NK-92 (cell line): Measurements from ENCODE around the gene ABCB10.
A peak's percentile ranks its signal among the peaks of the same experiment; 100 is the strongest.
"Not testable (repeated sequence)": the region's sequence is repeated elsewhere in the genome, so short reads cannot be mapped to it uniquely, and the experiment has no call there.

ENCODE experiments used
- DNase-seq: peaks from one replicate; lab custom pipeline; 2025; ENCODE audit not compliant: unreplicated experiment; lab: John Stamatoyannopoulos, UW

The ABCB10 gene

DNA sequence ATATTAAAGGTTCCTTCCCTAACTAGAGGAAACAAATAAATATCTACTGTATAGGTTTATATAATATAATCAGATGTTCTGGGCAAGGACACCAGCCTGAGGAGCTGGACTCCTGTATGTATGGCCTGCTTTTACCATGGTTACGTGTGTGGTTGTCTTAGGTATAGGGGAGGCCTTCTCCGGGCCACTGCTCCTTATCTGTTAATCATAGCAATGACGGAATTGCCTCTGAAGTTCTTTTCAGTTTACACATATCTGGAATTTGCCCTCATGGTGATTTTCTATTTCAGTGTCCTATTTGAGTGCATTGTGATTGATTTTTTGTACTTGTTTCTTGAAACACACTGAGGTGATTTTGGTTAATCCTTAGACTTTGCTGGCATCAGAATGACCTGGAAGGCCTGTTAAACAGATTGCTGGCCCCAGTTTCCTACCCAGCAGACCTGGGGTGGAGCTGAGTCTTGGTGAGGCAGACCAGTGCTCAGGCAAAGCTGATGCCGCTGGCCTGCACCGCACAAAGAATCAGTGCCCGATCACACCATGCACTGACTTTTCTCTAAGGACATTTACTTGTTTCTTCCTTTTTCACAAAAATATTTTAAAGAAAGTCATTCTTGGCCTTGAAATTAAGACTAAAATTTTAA, 18.5 kb downstream of the ABCB10 start:
- DNase-seq = no peak

DNA sequence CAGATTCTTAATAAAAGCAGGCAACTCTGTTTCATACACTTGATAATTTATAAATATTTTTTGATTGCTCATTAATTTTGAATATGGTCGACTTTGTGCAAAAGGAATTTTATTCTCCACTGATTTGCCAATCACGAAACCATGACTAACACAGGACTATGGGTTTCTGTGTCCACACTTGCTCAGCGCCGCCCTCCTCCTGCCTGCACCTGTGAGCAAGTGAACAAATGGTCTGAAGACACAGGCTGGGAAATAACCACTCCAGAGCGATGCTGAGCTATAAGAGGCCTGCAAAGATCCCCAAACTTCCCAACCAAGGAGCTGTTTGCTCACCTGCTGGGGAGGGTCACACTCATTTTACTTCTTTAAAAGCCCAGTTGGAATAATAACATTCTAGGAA, 19.6 kb downstream of the ABCB10 start:
- DNase-seq = no peak

DNA sequence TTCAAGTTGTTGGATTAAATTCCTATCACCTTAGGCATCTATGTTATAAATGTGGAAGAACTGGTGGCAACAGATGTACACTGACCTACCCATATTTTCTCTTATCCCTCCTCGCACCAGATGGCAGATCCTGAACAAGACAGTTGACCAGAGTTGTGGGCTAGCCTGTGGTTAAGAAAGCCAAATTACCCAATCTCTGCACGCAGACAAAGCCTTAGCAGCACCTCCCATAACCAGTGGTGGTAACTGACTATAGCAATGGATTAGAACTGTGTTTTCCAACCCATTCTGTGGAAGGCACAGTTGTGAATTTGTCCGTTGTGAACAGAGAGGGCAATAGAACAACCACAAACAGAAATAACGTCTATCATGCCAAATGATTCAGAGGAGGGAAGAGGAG, 20.6 kb downstream of the ABCB10 start:
- no peak for DNase-seq

DNA sequence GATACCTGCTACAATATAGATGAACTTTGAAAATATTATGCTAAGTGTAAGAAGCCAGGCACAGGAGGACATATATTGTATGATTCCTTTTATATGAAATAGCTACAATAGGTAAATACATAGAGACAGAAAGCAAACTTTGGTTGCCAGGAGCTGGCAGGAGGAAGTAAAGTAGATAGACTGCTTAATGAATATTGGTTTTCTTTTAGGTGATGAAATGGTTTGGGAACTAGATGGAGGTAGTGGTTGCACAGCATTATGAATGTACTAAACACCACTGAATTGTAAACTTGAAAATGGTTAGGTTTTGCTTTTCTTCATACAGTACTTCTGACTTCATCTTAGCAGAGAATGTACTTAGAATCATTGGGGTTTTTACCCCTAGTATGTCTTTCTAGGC, 21.5 kb downstream of the ABCB10 start:
- DNase-seq = no peak

DNA sequence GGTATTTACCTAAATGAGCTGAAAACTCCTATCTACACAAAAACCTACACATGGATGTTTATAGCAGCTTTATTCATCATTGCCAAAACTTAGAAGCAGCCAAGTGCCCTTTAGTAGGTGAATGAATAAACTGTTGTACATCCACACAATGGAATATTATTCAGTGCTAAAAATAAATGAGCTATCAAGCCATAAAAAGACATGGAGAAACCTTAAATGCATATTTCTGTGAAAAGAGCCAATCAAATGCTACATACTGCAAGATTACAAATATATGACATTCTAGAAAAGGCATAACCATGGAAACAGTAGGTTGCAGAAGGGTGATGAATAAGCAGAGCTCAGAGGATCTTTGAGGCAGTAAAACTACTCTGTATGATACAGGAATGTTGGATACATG, 23.3 kb downstream of the ABCB10 start:
- DNase-seq = no peak

DNA sequence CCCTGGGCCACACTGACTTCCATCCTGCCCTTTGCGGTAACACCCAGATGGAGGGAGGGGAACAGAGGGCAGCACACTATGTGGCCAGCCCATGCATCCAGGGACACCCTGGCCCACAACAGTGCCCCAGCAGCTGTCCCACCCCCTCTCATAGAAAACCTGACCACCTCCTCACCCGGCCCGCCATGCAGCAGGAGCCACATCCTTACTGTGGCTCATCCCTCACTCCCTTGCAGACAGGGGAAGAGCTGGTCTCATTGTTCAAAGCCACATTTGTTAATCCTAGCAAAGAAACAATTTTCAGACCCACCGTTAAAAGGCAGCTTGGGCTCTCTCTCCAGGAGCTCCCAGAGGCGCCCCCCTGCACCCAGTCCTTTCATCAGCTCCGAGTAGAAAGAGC, 27.2 kb downstream of the ABCB10 start:
- no peak for DNase-seq

DNA sequence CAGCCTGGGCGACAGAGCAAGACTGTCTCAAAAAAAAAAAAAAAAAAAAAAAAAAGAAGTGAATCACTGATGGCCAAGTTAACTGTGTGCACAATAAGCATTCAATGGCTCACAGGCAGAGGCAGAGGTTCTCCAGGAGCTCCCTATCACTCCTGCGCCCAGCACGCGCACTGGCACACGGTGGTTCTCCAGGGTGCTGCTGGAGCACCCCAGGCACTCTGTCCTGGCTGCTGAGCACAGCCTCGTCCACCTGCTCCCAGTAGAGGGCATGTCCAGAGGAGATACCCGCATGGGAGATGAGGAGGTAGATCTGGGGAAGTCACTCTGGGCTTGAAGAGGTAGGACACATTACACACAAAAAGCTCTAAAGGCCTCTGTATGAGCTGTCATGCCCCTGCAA, 28.9 kb downstream of the ABCB10 start:
- no peak for DNase-seq

DNA sequence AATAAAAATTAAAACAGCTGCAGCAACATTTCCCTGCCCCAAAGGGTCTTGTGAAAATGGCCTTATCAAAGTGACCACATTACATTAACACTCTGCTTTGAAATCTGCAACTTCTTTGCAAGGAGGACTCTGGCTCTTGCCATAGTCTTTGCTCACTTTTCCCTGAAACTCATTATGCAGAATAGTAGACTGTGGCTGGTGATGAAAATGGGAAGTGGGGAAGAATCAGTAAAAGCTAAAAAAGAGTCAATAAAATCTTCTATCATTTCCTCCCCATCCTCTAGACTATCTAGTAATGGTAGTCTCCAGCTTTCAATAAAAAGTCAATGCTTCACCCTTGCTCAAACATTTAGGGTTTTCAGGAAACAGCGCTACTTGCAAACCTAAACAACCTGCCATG, 31.8 kb downstream of the ABCB10 start:
- DNase-seq = no peak

DNA sequence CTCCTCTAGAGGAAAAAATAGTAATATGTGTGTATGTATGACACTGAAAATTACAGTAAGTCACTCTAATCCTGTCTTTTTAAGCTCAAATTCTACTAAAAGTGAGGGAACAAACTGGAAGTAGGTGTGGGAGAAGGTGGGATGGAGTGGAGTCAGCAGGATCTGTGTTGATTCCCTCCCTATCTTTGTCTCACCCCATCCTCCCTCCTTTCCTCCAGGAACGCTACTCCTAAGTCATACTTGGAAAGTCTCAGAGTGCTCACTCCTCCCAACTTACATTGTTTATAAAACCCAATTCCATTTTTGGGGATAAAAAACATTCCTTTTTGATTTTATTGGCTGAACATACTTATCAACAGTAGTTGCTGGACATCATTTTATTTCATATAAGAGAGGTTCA, 35.5 kb downstream of the ABCB10 start:
- no peak for DNase-seq

DNA sequence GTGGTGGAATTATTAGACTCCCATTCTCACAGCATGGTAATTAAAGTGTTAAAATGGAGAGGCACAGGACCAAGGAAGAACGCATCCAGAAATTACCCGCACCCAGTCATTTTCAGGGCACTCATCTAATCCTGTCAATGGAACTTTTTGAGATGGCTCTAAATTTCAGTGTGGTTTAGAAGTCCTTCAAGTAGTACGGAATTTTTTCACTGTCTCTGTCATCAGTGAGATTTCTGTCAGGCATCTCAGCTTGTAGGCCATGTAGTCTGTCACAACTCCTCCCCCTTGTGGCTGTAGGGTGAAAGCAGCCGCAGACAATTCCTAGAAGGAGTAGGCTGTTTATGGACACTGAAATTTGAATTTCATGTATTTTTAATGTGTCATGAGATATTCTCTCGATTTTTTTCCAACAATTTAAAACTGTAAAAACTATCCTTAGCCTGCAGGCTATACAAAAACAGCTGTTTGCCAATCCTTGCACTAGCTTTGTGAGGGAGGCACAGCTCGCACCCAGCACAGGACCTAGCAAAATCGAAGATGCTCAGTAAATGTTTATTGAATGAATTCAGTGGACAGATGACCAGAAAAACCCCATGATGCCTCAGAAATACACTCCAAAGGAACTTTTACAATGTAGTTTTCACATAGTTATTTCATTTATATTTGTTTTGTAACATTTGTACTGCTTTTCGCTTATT, 43.8 kb downstream of the ABCB10 start:
- DNase-seq = no peak

DNA sequence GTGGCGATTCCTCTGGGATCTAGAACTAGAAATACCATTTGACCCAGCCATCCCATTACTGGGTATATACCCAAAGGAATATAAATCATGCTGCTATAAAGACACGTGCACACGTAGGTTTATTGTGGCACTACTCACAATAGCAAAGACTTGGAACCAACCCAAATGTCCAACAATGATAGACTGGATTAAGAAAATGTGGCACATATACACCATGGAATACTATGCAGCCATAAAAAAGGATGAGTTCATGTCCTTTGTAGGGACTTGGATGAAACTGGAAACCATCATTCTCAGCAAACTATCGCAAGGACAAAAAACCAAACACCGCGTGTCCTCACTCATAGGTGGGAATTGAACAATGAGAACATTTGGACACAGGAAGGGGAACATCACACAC, 46.9 kb downstream of the ABCB10 start:
- not testable (repeated sequence) for DNase-seq

DNA sequence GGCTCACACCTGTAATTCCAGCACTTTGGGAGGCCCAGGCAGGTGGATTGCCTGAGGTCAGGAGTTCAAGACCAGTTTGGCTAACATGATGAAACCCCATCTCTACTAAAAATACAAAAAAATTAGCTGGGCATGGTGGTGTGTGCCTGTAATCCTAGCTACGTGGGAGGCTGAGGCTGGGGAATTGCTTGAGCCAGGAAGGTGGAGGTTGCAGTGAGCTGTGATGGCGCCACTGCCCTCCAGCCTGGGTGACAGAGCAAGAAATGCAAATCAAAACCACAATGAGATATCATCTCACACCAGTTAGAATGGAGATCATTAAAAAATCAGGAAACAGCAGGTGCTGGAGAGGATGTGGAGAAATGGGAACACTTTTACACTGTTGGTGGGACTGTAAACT, 47.3 kb downstream of the ABCB10 start:
- DNase-seq = not testable (repeated sequence)

DNA sequence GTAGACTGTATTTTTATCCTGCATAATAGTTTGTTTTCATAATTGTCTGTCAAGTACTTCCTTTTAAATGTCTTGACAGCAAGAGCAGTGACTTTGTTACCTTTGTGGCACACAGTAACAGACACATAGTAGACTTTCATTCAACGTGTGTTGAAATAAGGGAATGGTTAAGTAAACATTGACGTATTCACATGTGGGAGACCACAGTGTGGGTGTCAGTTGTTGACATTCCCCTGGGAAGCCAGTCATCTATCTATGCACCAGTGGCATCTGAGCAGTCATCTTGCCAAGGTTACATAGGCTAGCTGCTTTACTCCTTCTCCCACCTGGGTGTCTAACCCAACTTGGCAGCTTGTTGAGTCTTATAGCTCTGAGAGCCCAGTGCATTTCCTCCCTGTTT, 48.9 kb downstream of the ABCB10 start:
- no peak for DNase-seq

DNA sequence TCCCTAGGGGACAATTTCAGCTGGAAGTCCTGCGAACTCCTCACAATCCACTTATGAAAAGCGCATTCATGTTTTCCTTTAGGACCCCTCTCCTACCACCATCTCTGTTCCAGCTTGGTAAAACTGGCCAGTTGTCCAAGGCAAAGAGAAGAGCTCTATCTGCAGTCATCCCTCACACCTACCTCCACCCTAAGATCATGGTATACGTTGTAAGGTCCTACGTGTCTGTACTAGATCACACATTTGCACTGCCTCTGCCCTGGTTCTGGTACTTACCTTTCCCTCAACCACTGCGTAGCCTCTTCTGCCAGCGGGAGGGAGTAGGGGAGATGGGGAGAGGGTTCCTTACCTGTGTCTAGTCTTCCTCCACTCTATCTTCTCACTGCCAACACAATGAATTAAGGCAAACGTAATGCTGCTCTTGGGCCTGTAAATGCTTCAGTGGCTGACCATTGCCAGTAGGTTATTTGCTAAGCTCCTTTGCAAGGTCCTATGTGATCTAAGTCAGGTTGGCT, 49.6 kb downstream of the ABCB10 start:
- no peak for DNase-seq

DNA sequence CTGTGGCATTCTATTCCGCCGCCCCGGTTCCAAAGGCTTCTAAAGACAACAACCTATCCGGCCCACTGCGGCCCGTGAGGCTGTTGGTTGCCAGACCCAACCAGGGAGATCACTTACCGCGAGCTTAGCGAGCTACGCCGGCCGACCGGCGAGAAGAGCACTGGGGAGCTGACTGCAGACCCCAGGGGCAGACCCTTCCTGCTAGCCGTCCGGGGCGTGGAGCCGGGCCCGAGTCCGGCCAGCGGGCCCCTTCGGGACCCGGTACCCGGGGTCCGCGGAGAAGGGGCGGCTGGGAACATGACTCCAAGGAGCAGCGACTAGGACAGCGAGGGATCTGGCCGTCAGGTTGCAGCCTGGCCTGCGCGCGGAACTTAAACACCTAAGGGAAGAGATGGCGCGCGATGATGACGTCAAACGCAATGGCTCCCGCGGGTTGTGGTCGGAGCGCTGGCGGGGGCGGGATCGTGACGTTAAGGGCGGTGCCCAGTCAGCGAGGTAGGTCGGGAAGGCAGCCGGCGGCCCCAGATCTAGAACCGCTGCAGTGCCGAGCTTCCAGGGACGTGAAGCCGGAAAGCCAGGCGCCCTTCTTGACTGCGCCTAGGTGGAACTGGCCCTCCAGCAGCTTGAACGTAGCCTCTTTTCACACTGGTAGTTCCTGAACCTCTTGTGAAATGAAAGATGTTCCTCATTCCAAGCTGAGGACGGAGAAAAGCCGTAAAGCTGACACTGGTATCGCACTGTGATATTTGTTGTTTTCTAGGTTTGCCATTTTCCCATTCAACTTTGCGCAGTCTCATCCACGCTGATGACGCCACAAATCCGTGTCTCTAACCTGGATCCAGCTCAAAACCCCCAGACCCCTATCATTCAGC, 50.3 kb downstream of the ABCB10 start, which contains the start of gene NUP133:
Gene NUP133, minus strand, starts transcription at position 391 of the 872 bp plus-strand sequence. Its CDS starts 92 bp downstream, at position 299.
- peak; percentile 78 for DNase-seq

DNA sequence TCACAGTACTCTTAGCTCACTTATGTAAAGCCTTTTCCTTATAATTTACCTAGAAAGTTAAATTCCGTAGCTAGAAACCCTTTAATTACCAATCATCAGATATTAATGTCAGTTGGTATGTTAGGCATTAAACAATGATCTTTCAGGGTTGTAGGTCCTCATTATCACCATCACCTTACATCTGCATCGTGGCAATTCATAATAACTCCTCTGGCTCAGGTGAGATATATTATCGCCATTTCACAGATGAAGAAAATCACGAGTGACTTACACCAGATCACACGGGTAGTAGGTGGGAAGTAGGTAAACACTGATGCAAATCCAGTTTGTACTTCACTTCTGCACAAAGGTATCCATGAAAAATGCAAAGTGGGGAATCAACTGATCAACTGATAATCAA, 51.0 kb downstream of the ABCB10 start:
- no peak for DNase-seq

DNA sequence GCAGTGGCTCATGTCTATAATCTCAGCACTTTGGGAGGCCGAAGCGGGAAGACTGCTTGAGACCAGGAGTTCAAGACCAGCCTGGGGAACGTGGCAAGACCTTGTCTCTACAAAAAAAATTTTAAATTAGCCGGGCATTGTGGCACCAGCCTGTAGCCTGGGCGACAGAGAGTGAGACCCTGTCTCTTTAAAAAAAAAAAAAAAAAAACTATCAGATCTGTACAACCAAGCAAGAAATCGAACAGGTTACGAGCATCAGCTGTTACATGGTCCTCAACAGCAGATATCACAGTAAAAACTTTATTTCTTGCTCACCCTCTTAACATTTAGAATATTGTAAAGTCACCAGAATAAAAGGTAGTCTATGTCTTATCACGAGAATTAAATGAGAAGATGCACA, 51.9 kb downstream of the ABCB10 start:
- no peak for DNase-seq

DNA sequence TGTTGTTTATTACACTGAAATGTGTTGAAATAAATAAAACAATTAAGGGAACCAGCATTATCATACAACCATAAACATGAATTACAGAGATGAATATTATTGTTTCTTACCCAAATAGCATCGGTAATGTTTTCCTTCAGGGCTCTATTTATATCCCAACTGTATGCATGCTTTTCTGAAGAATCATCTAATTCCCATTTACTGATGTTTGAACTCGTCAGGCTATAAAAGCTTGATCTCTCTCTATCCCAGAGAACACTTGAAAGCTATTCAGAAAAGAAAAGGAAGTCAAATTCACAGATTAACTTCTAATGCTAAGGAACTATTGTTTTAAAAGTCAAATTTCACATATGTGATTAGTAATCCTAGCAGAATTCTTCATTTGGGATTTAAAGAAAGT, 62.7 kb downstream of the ABCB10 start:
- DNase-seq = no peak

DNA sequence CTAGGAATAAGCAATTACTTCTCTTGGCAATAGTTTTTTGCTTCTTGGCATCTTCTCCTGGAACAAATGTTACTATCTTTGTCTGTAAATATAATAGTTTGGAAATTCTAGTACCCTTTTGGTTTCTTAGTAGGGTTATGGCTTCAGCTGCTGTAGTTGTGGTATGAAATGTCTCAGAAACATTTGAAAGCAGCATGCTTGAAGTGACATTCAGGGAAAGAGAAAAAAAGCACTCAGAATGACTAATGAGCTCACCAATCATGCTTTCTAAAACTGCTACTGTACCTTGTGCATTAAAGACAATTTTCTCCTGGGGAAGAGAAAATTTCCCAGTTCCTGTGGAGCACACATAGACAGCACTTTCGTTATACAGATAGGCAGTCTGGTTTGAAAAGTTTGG, 71.3 kb downstream of the ABCB10 start:
- no peak for DNase-seq

DNA sequence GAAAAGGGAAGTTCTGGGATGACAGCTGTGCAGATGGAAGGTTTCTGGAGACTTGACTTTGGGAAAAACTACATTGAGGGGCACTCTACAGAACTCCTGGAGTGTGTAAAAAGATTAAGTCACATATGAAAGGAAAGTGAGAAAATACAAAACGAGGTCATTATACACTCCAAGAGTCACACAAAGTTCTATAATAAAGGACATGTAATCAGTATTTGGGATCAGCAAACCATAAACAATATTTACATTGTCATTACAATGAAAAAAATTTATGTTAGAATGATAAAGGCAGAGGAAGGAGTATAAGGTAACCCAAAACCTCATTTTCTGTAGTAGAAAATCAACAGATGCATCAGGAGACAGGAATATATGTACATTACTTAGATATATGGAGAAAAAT, 73.2 kb downstream of the ABCB10 start:
- no peak for DNase-seq

DNA sequence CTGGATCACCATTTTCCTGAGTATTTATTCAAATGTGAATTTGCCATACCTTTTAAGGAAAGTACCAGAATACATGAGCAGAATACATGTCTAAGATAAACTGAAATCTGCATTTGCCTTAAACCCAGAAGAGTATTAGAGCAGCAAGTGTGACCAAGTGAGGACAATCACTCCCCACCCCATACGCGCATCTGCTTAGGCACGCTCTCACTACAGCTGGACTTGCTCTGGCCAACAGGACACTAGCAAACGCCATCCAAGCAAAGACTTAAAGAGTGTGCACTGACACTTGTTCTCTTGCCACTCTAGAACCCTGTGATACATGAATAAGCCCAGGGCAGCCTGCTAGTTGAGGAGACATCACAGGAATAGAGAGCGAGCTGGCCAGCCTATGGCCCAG, 76.0 kb downstream of the ABCB10 start:
- DNase-seq = no peak

DNA sequence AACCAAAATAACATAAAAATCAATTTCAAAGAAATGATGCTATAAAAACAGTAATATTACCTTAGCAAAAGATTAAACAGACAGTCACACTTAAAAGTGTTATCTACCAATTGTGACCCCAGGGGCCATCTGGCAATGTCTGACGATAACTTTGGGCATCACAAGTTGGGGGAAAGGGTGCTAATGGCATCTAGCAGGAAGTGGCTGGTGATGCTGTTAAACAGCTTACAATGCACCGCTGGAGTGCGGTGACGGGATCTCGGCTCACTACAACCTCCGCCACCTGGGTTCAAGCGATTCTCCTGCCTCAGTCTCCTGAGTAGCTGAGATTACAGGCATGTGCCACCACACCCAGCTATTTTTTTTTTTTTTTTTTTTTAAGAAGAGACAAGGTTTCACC, 78.0 kb downstream of the ABCB10 start:
- DNase-seq = no peak
